SK-N-SH (cell line): ENCODE data around the gene TRIM3. TPM values are rescaled to one million over a fixed set of nuclear protein-coding genes. Genes with fewer than 3 reads are reported as not detected.

ENCODE experiments used
- CTCF ChIA-PET: fragments of 300-600, 350-600 bp; formaldehyde crosslinking; extraction: SDS; loops from one replicate; lab custom pipeline; 2021; lab: Yijun Ruan, JAX
- POLR2A ChIA-PET: fragments of 350-600 bp; sonication (Branson Sonifier 250); formaldehyde crosslinking; extraction: SDS; loops from one replicate; lab custom pipeline; 2020; ENCODE audit warnings: antibody characterized with exemption, inconsistent platforms; lab: Yijun Ruan, JAX
- DNase-seq: peaks from one replicate; pipeline ENCODE4 v3.0.0; 2012
- H2AFZ ChIP-seq: fragments of 200-600 bp; sonication (generic); 2 replicates; pipeline ENCODE4 v1.8.1; 2016; ENCODE audit warnings: antibody characterized with exemption, mild to moderate bottlenecking, low read depth
- H3F3A ChIP-seq: fragments of 200-600 bp; sonication (generic); replicated peaks from 2 replicates; pipeline ENCODE3; 2016; ENCODE audit warnings: antibody characterized with exemption, mild to moderate bottlenecking; ENCODE audit not compliant: insufficient read depth
- H3K27ac ChIP-seq, 2 experiments: fragments of 200-500 bp in 1 of 2; fragments of 200-600 bp in 1 of 2; sonication (Bioruptor generic) in 1 of 2; sonication (generic), shearing (Covaris generic) in 1 of 2; 2 replicates each; pipeline versions ENCODE4 v1.5.1 to v1.6.1; 2014 to 2016; ENCODE audit warnings: low read depth in 2 of 2, inconsistent platforms in 1 of 2, low read length in 1 of 2, mild to moderate bottlenecking in 1 of 2, mixed read lengths in 1 of 2
- H3K27me3 ChIP-seq: fragments of 200-600 bp; sonication (generic), shearing (Covaris generic); 2 replicates; pipeline ENCODE4 v1.6.1; 2016; ENCODE audit warnings: mixed run types; ENCODE audit not compliant: insufficient read depth
- H3K36me3 ChIP-seq, 2 experiments: fragments of 200-500 bp in 1 of 2; fragments of 200-600 bp in 1 of 2; sonication (Bioruptor generic) in 1 of 2; sonication (generic) in 1 of 2; replicated peaks in 1 of 2; 2 replicates each; pipeline versions ENCODE3 to v1.5.1; 2014 to 2016; ENCODE audit warnings: low read length in 1 of 2, mild to moderate bottlenecking in 1 of 2; ENCODE audit not compliant: insufficient read depth in 2 of 2, control insufficient read depth in 1 of 2
- H3K4me1 ChIP-seq, 2 experiments: fragments of 200-500 bp in 1 of 2; fragments of 200-600 bp in 1 of 2; sonication (Bioruptor generic) in 1 of 2; sonication (generic), shearing (Covaris generic) in 1 of 2; 2 replicates each; pipeline versions ENCODE4 v1.5.1 to v1.6.1; 2014 to 2016; ENCODE audit warnings: low read depth in 1 of 2, low read length in 1 of 2, mixed run types in 1 of 2; ENCODE audit not compliant: insufficient read depth in 2 of 2, control insufficient read depth in 1 of 2
- H3K4me2 ChIP-seq: fragments of 200-600 bp; sonication (generic), shearing (Covaris generic); 2 replicates; pipeline ENCODE4 v1.6.1; 2017; ENCODE audit warnings: mixed run types
- H3K4me3 ChIP-seq, 2 experiments: fragments of 200-500 bp in 1 of 2; fragments of 200-600 bp in 1 of 2; sonication (Bioruptor generic) in 1 of 2; sonication (generic), shearing (Covaris generic) in 1 of 2; 2 replicates each; pipeline versions ENCODE4 v1.5.1 to v1.8.1; 2014 to 2016; ENCODE audit warnings: low read depth in 2 of 2, inconsistent platforms in 1 of 2, low read length in 1 of 2, mild to moderate bottlenecking in 1 of 2, mixed read lengths in 1 of 2, moderate library complexity in 1 of 2
- H3K79me2 ChIP-seq: fragments of 200-600 bp; sonication (generic); 2 replicates; pipeline ENCODE4 v1.8.1; 2017; ENCODE audit warnings: mild to moderate bottlenecking; ENCODE audit not compliant: insufficient read depth
- H3K9ac ChIP-seq: fragments of 200-600 bp; sonication (generic); 2 replicates; pipeline ENCODE4 v1.6.1; 2017; ENCODE audit warnings: mixed run types
- H3K9me2 ChIP-seq: fragments of 200-600 bp; sonication (generic); 2 replicates; pipeline ENCODE4 v1.6.1; 2017; ENCODE audit warnings: mixed run types
- H3K9me3 ChIP-seq: fragments of 200-600 bp; sonication (generic); 2 replicates; pipeline ENCODE4 v1.6.1; 2017; ENCODE audit warnings: mixed run types, mild to moderate bottlenecking, moderate library complexity
- H4K20me1 ChIP-seq: fragments of 200-600 bp; sonication (generic); 2 replicates; pipeline ENCODE4 v1.6.1; 2017; ENCODE audit warnings: mild to moderate bottlenecking, mixed run types; ENCODE audit not compliant: insufficient read depth
- EP300 ChIP-seq, 2 experiments: IDR thresholded peaks; 2 replicates each; pipeline versions ENCODE4 v1.4.0 to v1.6.1; 2012; ENCODE audit warnings: borderline replicate concordance in 1 of 2, low read depth in 1 of 2, low read length in 1 of 2
- EZH2phosphoT487 ChIP-seq: fragments of 200-600 bp; sonication (generic); IDR thresholded peaks from 2 replicates; pipeline ENCODE4 v1.6.1; 2017; ENCODE audit warnings: low read depth, mixed run types, mild to moderate bottlenecking, antibody characterized with exemption, moderate library complexity, borderline replicate concordance
- FOXJ3 ChIP-seq: sonication (generic); formaldehyde crosslinking; IDR thresholded peaks from 2 replicates; pipeline ENCODE4 v1.5.1; 2020; ENCODE audit warnings: mild to moderate bottlenecking, missing genetic modification reagents
- FOXM1 ChIP-seq: IDR thresholded peaks from 2 replicates; pipeline ENCODE4 v1.4.0; 2012; ENCODE audit warnings: low read depth, mild to moderate bottlenecking
- GABPA ChIP-seq: IDR thresholded peaks from 2 replicates; pipeline ENCODE4 v1.4.0; 2012; ENCODE audit warnings: low read depth, mild to moderate bottlenecking
- JUND ChIP-seq: IDR thresholded peaks from 2 replicates; pipeline ENCODE4 v1.4.0; 2012
- MEF2A ChIP-seq: IDR thresholded peaks from 2 replicates; pipeline ENCODE4 v1.4.0; 2012; ENCODE audit warnings: low read depth, borderline replicate concordance
- NFIC ChIP-seq: IDR thresholded peaks from 2 replicates; pipeline ENCODE4 v1.4.0; 2012; ENCODE audit warnings: borderline replicate concordance
- NRF1 ChIP-seq: IDR thresholded peaks from 2 replicates; pipeline ENCODE4 v1.6.1; 2012; ENCODE audit warnings: low read depth, mild to moderate bottlenecking, low read length
- RAD21 ChIP-seq: IDR thresholded peaks from 2 replicates; pipeline ENCODE4 v1.6.1; 2012; ENCODE audit warnings: mild to moderate bottlenecking, low read length
- RFX5 ChIP-seq: IDR thresholded peaks from 2 replicates; pipeline ENCODE4 v1.6.1; 2012; ENCODE audit warnings: mild to moderate bottlenecking, improper control_type of control experiment, low read length
- RXRA ChIP-seq: IDR thresholded peaks from 2 replicates; pipeline ENCODE4 v1.4.0; 2012; ENCODE audit warnings: low read depth, mild to moderate bottlenecking, borderline replicate concordance
- TAF1 ChIP-seq: IDR thresholded peaks from 2 replicates; pipeline ENCODE4 v1.6.1; 2012; ENCODE audit warnings: low read depth, mild to moderate bottlenecking, low read length, moderate library complexity, borderline replicate concordance
- TCF12 ChIP-seq: IDR thresholded peaks from 2 replicates; pipeline ENCODE4 v1.4.0; 2012
- YY1 ChIP-seq: IDR thresholded peaks from 2 replicates; pipeline ENCODE4 v1.4.0; 2012; ENCODE audit warnings: low read depth, mild to moderate bottlenecking
- WGBS: methylation state at CpG from one replicate; pipeline ENCODE4 v1.1.6; 2017; ENCODE audit warnings: low lambda C conversion rate; 5-methylcytosine and 5-hydroxymethylcytosine counted together
- polyA plus RNA-seq, 3 experiments: library from polyadenylated mRNA; depleted of rRNA; stranded (reverse); fragments of >200 nt; gene quantifications; 2 replicates each; pipeline ENCODE4 v1.2.3, GENCODE V29; 2012
- TF ChIP-seq, protein P1 (sequence below): IDR thresholded peaks from 2 replicates; pipeline ENCODE4 v1.4.0; 2012; ENCODE audit warnings: low read depth, borderline replicate concordance
- TF ChIP-seq, protein P2 (sequence below): IDR thresholded peaks from 2 replicates; pipeline ENCODE4 v1.6.1; 2012; ENCODE audit warnings: mild to moderate bottlenecking, low read depth, low read length, moderate library complexity
- TF ChIP-seq, protein P3 (sequence below): fragments of 150-350 bp; IDR thresholded peaks from 2 replicates; pipeline ENCODE4 v1.6.1; 2017; ENCODE audit warnings: antibody characterized with exemption, low read length, low read depth, borderline replicate concordance

TRIM3 gene
- polyA plus RNA-seq, 1 of the 3 experiments (the other 2 are of a cell fraction): 22.8 TPM

DNA sequence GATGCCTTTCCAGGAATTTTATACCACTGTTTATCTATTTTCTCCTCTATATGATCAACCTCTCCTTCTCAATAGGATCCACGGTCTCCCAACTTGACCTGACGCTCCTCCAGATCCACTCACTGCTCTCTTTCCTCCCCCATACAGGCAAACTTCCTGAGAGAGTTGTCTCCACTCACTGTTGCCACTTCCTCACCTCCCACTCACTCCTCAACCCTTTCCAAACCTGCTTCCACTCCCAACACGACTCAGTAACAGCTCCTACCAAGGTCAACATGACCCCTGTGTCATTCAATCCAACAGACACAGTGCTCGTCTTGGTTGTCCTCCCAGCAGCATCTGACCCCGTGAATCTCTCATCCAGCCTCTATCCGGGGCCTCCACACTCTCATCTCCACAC, 57.9 kb downstream of the TRIM3 start:
- Histone ChIP-seq H3K9me2 (no peaks in the 10 kb centered on the region), H2AFZ (no peak overlapping the region), H3K4me1 (peaks cover 0 to 11% of the 10 kb centered on the region in 2 experiments; a peak in 1 of 4 replicates), H3K36me3 (peaks cover 0 to 3% of the 10 kb centered on the region in 2 experiments), H4K20me1 (no peaks in the 10 kb centered on the region), H3K27me3 (no peaks in the 10 kb centered on the region), H3K4me3 (no peak overlapping the region), H3K79me2 (0 out of 2 replicates have a peak, but pooled peaks cover 5% of the 10 kb centered on the region), H3K9ac (no peak overlapping the region), H3K4me2 (no peak overlapping the region), H3F3A (no peaks in the 10 kb centered on the region), H3K27ac (no peak overlapping the region), H3K9me3 (no peaks in the 10 kb centered on the region)
- 89% methylated on average over 6 of the region's 6 CpGs for WGBS
- no peak for TF ChIP-seq NFIC
- CTCF ChIA-PET: interaction anchor here (0.8 to 1.5 kb wide), 3 partner anchors 11 to 37 kb away, joined by 3 to 5 read pairs (median 3); no protein-coding TSS in a partner anchor
- no peak for DNase-seq
- POLR2A ChIA-PET: no interaction called here

DNA sequence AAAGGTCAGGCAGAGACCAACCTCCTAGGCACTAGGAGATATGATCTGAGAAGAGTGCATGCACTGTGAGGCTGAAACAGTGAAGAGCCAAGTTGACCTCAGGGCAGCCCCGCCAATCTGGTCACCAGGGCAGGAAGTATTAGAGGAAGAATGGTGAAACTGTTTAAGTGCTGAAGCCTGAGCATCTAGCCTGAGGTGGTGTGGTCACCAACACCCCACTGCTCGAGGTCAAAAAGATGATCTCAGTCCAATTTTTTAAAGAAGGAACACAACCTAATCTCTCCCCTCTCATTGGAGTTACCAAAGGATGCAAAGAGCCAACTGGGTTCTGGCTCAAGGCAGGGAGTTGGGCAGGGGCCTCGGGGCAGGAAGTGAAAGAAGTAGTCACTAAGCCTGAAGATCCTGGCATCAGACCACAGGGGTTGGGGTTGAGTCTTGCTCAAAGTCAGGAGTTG, 58.8 kb downstream of the TRIM3 start:
- Histone ChIP-seq H3K27me3 (no peaks in the 10 kb centered on the region), H3K4me3 (no peak overlapping the region), H3F3A (no peaks in the 10 kb centered on the region), H3K36me3 (peaks cover 0 to 10% of the 10 kb centered on the region in 2 experiments), H3K27ac (no peak overlapping the region), H3K9me2 (no peaks in the 10 kb centered on the region), H3K9ac (no peak overlapping the region), H3K4me1 (peaks cover 0 to 10% of the 10 kb centered on the region in 2 experiments; a peak in 1 of 4 replicates), H3K9me3 (no peaks in the 10 kb centered on the region), H3K4me2 (no peak overlapping the region), H2AFZ (no peak overlapping the region), H4K20me1 (no peaks in the 10 kb centered on the region), H3K79me2 (0 out of 2 replicates have a peak, but pooled peaks cover 5% of the 10 kb centered on the region)
- TF ChIP-seq RXRA: no peak
- no peak for TF ChIP-seq YY1
- no peak for TF ChIP-seq TCF12
- TF ChIP-seq FOXJ3 (CRISPR knock-in tag): no peak
- no peak for TF ChIP-seq JUND
- TF ChIP-seq NRF1: no peak
- TF ChIP-seq NFIC: no peak
- TF ChIP-seq MEF2A: no peak
- TF ChIP-seq, protein P1, sequence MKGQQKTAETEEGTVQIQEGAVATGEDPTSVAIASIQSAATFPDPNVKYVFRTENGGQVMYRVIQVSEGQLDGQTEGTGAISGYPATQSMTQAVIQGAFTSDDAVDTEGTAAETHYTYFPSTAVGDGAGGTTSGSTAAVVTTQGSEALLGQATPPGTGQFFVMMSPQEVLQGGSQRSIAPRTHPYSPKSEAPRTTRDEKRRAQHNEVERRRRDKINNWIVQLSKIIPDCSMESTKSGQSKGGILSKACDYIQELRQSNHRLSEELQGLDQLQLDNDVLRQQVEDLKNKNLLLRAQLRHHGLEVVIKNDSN: no peak
- TF ChIP-seq, protein P2, sequence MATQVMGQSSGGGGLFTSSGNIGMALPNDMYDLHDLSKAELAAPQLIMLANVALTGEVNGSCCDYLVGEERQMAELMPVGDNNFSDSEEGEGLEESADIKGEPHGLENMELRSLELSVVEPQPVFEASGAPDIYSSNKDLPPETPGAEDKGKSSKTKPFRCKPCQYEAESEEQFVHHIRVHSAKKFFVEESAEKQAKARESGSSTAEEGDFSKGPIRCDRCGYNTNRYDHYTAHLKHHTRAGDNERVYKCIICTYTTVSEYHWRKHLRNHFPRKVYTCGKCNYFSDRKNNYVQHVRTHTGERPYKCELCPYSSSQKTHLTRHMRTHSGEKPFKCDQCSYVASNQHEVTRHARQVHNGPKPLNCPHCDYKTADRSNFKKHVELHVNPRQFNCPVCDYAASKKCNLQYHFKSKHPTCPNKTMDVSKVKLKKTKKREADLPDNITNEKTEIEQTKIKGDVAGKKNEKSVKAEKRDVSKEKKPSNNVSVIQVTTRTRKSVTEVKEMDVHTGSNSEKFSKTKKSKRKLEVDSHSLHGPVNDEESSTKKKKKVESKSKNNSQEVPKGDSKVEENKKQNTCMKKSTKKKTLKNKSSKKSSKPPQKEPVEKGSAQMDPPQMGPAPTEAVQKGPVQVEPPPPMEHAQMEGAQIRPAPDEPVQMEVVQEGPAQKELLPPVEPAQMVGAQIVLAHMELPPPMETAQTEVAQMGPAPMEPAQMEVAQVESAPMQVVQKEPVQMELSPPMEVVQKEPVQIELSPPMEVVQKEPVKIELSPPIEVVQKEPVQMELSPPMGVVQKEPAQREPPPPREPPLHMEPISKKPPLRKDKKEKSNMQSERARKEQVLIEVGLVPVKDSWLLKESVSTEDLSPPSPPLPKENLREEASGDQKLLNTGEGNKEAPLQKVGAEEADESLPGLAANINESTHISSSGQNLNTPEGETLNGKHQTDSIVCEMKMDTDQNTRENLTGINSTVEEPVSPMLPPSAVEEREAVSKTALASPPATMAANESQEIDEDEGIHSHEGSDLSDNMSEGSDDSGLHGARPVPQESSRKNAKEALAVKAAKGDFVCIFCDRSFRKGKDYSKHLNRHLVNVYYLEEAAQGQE: no peak
- no peak for TF ChIP-seq GABPA
- no peak for TF ChIP-seq TAF1
- no peak for TF ChIP-seq RAD21
- no peak for TF ChIP-seq RFX5
- no peak for TF ChIP-seq EZH2phosphoT487
- TF ChIP-seq, protein P3, sequence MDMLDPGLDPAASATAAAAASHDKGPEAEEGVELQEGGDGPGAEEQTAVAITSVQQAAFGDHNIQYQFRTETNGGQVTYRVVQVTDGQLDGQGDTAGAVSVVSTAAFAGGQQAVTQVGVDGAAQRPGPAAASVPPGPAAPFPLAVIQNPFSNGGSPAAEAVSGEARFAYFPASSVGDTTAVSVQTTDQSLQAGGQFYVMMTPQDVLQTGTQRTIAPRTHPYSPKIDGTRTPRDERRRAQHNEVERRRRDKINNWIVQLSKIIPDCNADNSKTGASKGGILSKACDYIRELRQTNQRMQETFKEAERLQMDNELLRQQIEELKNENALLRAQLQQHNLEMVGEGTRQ: no peak
- TF ChIP-seq FOXM1: no peak
- no peak for TF ChIP-seq EP300 (IDR thresholded peaks at IDR 0.05; ENCODE audit: borderline replicate concordance in 1 of 2, low read depth in 1 of 2, low read length in 1 of 2)
- ChIA-PET CTCF (interaction anchor here (0.9 kb wide), 1 partner anchor 36 kb away, joined by 3 read pairs; no protein-coding TSS in a partner anchor), POLR2A (interaction anchor here (0.6 kb wide), 1 partner anchor 199 kb away, joined by 3 read pairs; no protein-coding TSS in a partner anchor)
- 76% methylated on average over 3 of the region's 3 CpGs for WGBS
- DNase-seq: no peak
